Non-pigmented ciliary epithelial cell (primary cell): ENCODE data around the gene GJD3.
"Not testable (repeated sequence)": the region's sequence is repeated elsewhere in the genome, so short reads cannot be mapped to it uniquely, and the experiment has no call there.

Experiments
- DNase-seq: peaks from one replicate; pipeline ENCODE4 v3.0.0-alpha.2; 2010; ENCODE audit warnings: low read depth

GJD3 gene

GRCh38 chr17:40367728-40368127 is 3.2 kb upstream of the GJD3 start:
- not testable (repeated sequence) for DNase-seq

GRCh38 chr17:40366861-40367518 is 2.5 kb upstream of the GJD3 start:
- no peak for DNase-seq

- DNase-seq, result no peak
Measured at GRCh38 chr17:40366076-40366860, 1.7 kb upstream of the GJD3 start.

- no peak for DNase-seq
Measured at GRCh38 chr17:40364906-40365305, 369 bp upstream of the GJD3 start.

GRCh38 chr17:40363111-40363827 is 1.3 kb downstream of the GJD3 start:
- no peak for DNase-seq

GRCh38 chr17:40362696-40363110 is 1.8 kb downstream of the GJD3 start:
- no peak for DNase-seq

- no peak for DNase-seq
Measured at GRCh38 chr17:40361925-40362695, 2.4 kb downstream of the GJD3 start.

GRCh38 chr17:40361063-40361924 is 3.2 kb downstream of the GJD3 start:
- no peak for DNase-seq

- DNase-seq, result no peak
Measured at GRCh38 chr17:40360091-40360490, 4.4 kb downstream of the GJD3 start.

GRCh38 chr17:40358323-40359038 is 6.1 kb downstream of the GJD3 start:
- no peak for DNase-seq

GRCh38 chr17:40356990-40357881 is 7.3 kb downstream of the GJD3 start:
- no peak for DNase-seq

GRCh38 chr17:40355804-40356758 is 8.5 kb downstream of the GJD3 start:
- DNase-seq, result no peak

GRCh38 chr17:40355123-40355803 is 9.3 kb downstream of the GJD3 start:
- DNase-seq, result no peak

- DNase-seq, result no peak
Measured at GRCh38 chr17:40354221-40355122, 10.1 kb downstream of the GJD3 start.

- DNase-seq, result no peak
Measured at GRCh38 chr17:40352779-40353394, 11.7 kb downstream of the GJD3 start.

GRCh38 chr17:40352237-40352778 is 12.2 kb downstream of the GJD3 start:
- DNase-seq, result no peak
